Measurements from ENCODE around the gene IFI44. TPM values are rescaled to one million over a fixed set of nuclear protein-coding genes. Genes with fewer than 3 reads are reported as not detected.

The IFI44 gene
- total and polyA plus RNA-seq, 2 donors (not counting 3 experiments of a cell fraction or from before 2014, with no cell fraction given) = 11.8 to 12.3 TPM

DNA sequence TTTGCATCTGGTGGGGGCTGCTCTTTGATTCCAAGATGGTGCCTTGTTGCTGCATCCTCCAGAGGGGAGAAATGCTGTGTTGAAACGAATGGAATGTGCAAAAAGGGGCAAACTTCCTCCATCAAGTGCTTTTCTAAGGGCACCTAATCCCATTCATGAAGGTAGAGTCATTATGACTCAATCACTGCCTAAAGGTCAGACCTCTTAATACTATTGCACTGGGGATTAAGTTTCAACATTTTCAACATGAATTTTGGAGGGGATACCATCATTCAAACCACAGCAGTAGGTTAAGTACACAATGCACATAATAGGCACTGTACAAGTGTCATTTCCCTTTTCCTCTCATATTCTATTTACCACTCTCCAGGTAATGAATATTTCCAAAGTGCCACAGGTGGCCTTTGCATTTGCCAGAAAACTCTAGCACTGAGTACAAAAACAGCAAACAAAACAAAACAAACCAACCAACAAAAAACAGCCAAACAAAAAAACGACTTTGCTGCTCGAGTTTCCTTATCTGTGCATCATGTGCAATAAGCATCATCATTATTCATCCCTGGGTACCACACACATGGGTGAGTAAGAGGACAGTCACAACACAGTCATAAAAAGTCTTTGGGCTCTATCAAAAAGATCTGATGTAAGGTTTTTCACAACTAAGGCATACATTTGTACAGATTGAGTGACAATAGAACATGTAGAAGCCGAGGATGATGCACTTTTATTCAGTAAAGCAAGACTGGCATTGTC lies 42.5 kb downstream of the IFI44 start:
- no peaks in the 10 kb centered on the region for H4K20me1 ChIP-seq (replicated peaks; ENCODE audit: control insufficient read depth, extremely low read depth, insufficient read depth, low read length)
- no peak overlapping the region for H3K27ac ChIP-seq (ENCODE audit: insufficient read depth, low read depth, low read length)
- H3K36me3 ChIP-seq (ENCODE audit: control insufficient read depth in 2 of 2, extremely low read depth in 1 of 2, insufficient read depth in 2 of 2, low read length in 2 of 2) = no peaks in the 10 kb centered on the region
- no peaks in the 10 kb centered on the region for H3K27me3 ChIP-seq (ENCODE audit: control insufficient read depth in 2 of 2, insufficient read depth in 2 of 2, low read length in 2 of 2)
- dilution Hi-C loops (cut with MboI; ENCODE audit: extremely low pct_ligation_motif_present, low sequenced_read_pairs) = no loop called here
- H3K79me2 ChIP-seq (ENCODE audit: control insufficient read depth, insufficient read depth, low read length) = no peaks in the 10 kb centered on the region
- H2AFZ ChIP-seq (ENCODE audit: low read depth, low read length) = no peak overlapping the region
- no TSS peak for BruUV-seq (replicated peaks)
- DNase-seq (ENCODE audit: low read depth, low spot score) (no peak), FAIRE-seq (no peak)
- no peak overlapping the region for H3K9ac ChIP-seq (replicated peaks; ENCODE audit: extremely low read depth, insufficient read depth, low read length)
- H3K4me2 ChIP-seq (ENCODE audit: insufficient read depth, low read length) = no peak overlapping the region
- intact Hi-C loops (cut with micrococcal nuclease) = no loop called here
- peaks cover 2% of the 10 kb centered on the region for H3K4me1 ChIP-seq (ENCODE audit: control insufficient read depth, extremely low read depth, insufficient read depth, low read length)
- ChIA-PET POLR2A (no interaction called here), CTCF (no interaction called here)
- H3K9me3 ChIP-seq (replicated peaks; ENCODE audit: control insufficient read depth, insufficient read depth, low read length) = no peaks in the 10 kb centered on the region
- H3K9me1 ChIP-seq (replicated peaks; ENCODE audit: control insufficient read depth, extremely low read depth, insufficient read depth, low read length) = no peaks in the 10 kb centered on the region
- TF ChIP-seq FOS (IDR thresholded peaks at IDR 0.05; ENCODE audit: borderline replicate concordance, insufficient read depth, low read length) = no peak
- peak; percentile 63 for TF ChIP-seq GATA2 (IDR thresholded peaks at IDR 0.05; ENCODE audit: insufficient read depth, insufficient read length, low read depth, low read length)
- H3K4me3 ChIP-seq (replicated peaks in 1 of 3; ENCODE audit: insufficient read depth in 1 of 3, low read depth in 1 of 3, low read length in 3 of 3) = no peak overlapping the region

GRCh38 chr1:78699813-78700212 lies 50.2 kb downstream of the IFI44 start:
- Histone ChIP-seq H4K20me1 (replicated peaks; ENCODE audit: control insufficient read depth, extremely low read depth, insufficient read depth, low read length) (no peaks in the 10 kb centered on the region), H3K4me3 (replicated peaks in 1 of 3; ENCODE audit: insufficient read depth in 1 of 3, low read depth in 1 of 3, low read length in 3 of 3) (no peak overlapping the region), H3K4me1 (ENCODE audit: control insufficient read depth, extremely low read depth, insufficient read depth, low read length) (no peaks in the 10 kb centered on the region), H3K79me2 (ENCODE audit: control insufficient read depth, insufficient read depth, low read length) (no peaks in the 10 kb centered on the region), H3K9ac (replicated peaks; ENCODE audit: extremely low read depth, insufficient read depth, low read length) (no peak overlapping the region), H3K9me1 (replicated peaks; ENCODE audit: control insufficient read depth, extremely low read depth, insufficient read depth, low read length) (no peaks in the 10 kb centered on the region), H2AFZ (ENCODE audit: low read depth, low read length) (no peak overlapping the region), H3K27ac (ENCODE audit: insufficient read depth, low read depth, low read length) (no peak overlapping the region), H3K36me3 (ENCODE audit: control insufficient read depth in 2 of 2, extremely low read depth in 1 of 2, insufficient read depth in 2 of 2, low read length in 2 of 2) (no peaks in the 10 kb centered on the region), H3K4me2 (ENCODE audit: insufficient read depth, low read length) (no peak overlapping the region), H3K27me3 (ENCODE audit: control insufficient read depth in 2 of 2, insufficient read depth in 2 of 2, low read length in 2 of 2) (no peaks in the 10 kb centered on the region), H3K9me3 (replicated peaks; ENCODE audit: control insufficient read depth, insufficient read depth, low read length) (no peaks in the 10 kb centered on the region)
- intact Hi-C loops (cut with micrococcal nuclease) (no loop called here), dilution Hi-C loops (cut with MboI; ENCODE audit: extremely low pct_ligation_motif_present, low sequenced_read_pairs) (no loop called here)
- CTCF ChIA-PET = no interaction called here
- TF ChIP-seq FOS (IDR thresholded peaks at IDR 0.05; ENCODE audit: borderline replicate concordance, insufficient read depth, low read length) (no peak), MAX (IDR thresholded peaks at IDR 0.05; ENCODE audit: insufficient read depth, insufficient read length) (no peak), JUN (IDR thresholded peaks at IDR 0.05; ENCODE audit: borderline replicate concordance, insufficient read depth, insufficient read length, low read depth) (no peak)
- BruUV-seq (replicated peaks) = no TSS peak
- POLR2A ChIA-PET = no interaction called here
- no peak for FAIRE-seq
- DNase-seq (ENCODE audit: low read depth, low spot score) = no peak

Data from endothelial cell of umbilical vein (primary cell).